IMR-90 (cell line): ENCODE results near the gene MYOM1. TPM values are rescaled to one million over a fixed set of nuclear protein-coding genes. Genes with fewer than 3 reads are reported as not detected.

Source experiments
- ATAC-seq: fragments of 200-7000 bp; cut with Tn5 transposase; 2 replicates; pipeline ENCODE4 v1.9.1; 2020; ENCODE audit warnings: low read depth, mild to moderate bottlenecking, moderate library complexity
- BruUV-seq: library from RNA; stranded (reverse); fragments of 400-500 nt; replicated peaks from 2 replicates; lab custom pipeline; 2021; lab: Mats Ljungman, UMichigan
- CTCF ChIA-PET: fragments of 300-600 bp; formaldehyde crosslinking; extraction: SDS; loops from one replicate; lab custom pipeline; 2021; ENCODE audit warnings: antibody characterized with exemption; lab: Yijun Ruan, JAX
- POLR2A ChIA-PET: fragments of 300-600 bp; sonication (Branson Sonifier 250); formaldehyde crosslinking; loops from one replicate; lab custom pipeline; 2022; ENCODE audit warnings: antibody characterized with exemption; ENCODE audit not compliant: unreplicated experiment; lab: Charles Lee
- DNase-seq: peaks from one replicate; pipeline ENCODE4 v3.0.0; 2013
- H2AFZ ChIP-seq: replicated peaks from 2 replicates; pipeline ENCODE3; 2013; ENCODE audit warnings: low read length, mild to moderate bottlenecking; ENCODE audit not compliant: poor library complexity
- H2AK5ac ChIP-seq: 2 replicates; pipeline ENCODE4 v1.6.1; 2013; ENCODE audit warnings: low read depth, low read length, inconsistent platforms
- H2AK9ac ChIP-seq: replicated peaks from 2 replicates; pipeline ENCODE3; 2013; ENCODE audit warnings: mild to moderate bottlenecking, low read depth, low read length, moderate library complexity; ENCODE audit not compliant: poor library complexity
- H2BK120ac ChIP-seq: 2 replicates; pipeline ENCODE4 v1.6.1; 2013; ENCODE audit warnings: low read depth, low read length, inconsistent platforms
- H2BK15ac ChIP-seq: 3 replicates; pipeline ENCODE4 v1.6.1; 2013; ENCODE audit warnings: low read depth, low read length, inconsistent platforms
- H2BK20ac ChIP-seq: 2 replicates; pipeline ENCODE4 v1.6.1; 2013; ENCODE audit warnings: low read depth, mild to moderate bottlenecking, inconsistent platforms, low read length, moderate library complexity
- H2BK5ac ChIP-seq: 2 replicates; pipeline ENCODE4 v1.6.1; 2013; ENCODE audit warnings: mild to moderate bottlenecking, low read depth, low read length, inconsistent platforms; ENCODE audit not compliant: poor library complexity, severe bottlenecking
- H3K14ac ChIP-seq: replicated peaks from 2 replicates; pipeline ENCODE4 v1.6.1; 2013; ENCODE audit warnings: low read depth, low read length, inconsistent platforms
- H3K18ac ChIP-seq: 2 replicates; pipeline ENCODE4 v1.6.1; 2013; ENCODE audit warnings: low read depth, low read length, control low read depth
- H3K23ac ChIP-seq: 2 replicates; pipeline ENCODE4 v1.6.1; 2013; ENCODE audit warnings: low read depth, low read length, inconsistent platforms
- H3K27ac ChIP-seq: 2 replicates; pipeline ENCODE4 v1.5.1; 2013; ENCODE audit warnings: mild to moderate bottlenecking, control low read depth, low read length; ENCODE audit not compliant: insufficient read depth
- H3K27me3 ChIP-seq: 2 replicates; pipeline ENCODE4 v1.6.1; 2013; ENCODE audit warnings: low read length; ENCODE audit not compliant: control insufficient read depth, insufficient read depth
- H3K36me3 ChIP-seq: 2 replicates; pipeline ENCODE4 v1.6.1; 2013; ENCODE audit warnings: low read length, mixed read lengths; ENCODE audit not compliant: control insufficient read depth, insufficient read depth
- H3K4ac ChIP-seq: 2 replicates; pipeline ENCODE4 v1.6.1; 2013; ENCODE audit warnings: low read depth, low read length, inconsistent platforms
- H3K4me1 ChIP-seq: 2 replicates; pipeline ENCODE4 v1.6.1; 2013; ENCODE audit warnings: low read length, mixed read lengths; ENCODE audit not compliant: control insufficient read depth, insufficient read depth
- H3K4me2 ChIP-seq: 2 replicates; pipeline ENCODE4 v1.6.1; 2013; ENCODE audit warnings: low read depth, mild to moderate bottlenecking, control low read depth, low read length, moderate library complexity
- H3K4me3 ChIP-seq: 2 replicates; pipeline ENCODE4 v1.5.1; 2013; ENCODE audit warnings: low read depth, mild to moderate bottlenecking, control low read depth, low read length, moderate library complexity; ENCODE audit not compliant: insufficient read depth
- H3K56ac ChIP-seq: 2 replicates; pipeline ENCODE4 v1.6.1; 2013; ENCODE audit warnings: low read length, inconsistent platforms; ENCODE audit not compliant: insufficient read depth; ENCODE audit errors: extremely low read depth
- H3K79me1 ChIP-seq, 2 experiments: 2 replicates each; pipeline ENCODE4 v1.6.1; 2013; ENCODE audit warnings: low read length in 2 of 2, inconsistent platforms in 1 of 2, low read depth in 1 of 2
- H3K9ac ChIP-seq: 2 replicates; pipeline ENCODE4 v1.6.1; 2013; ENCODE audit warnings: low read depth, low read length, control low read depth
- H3K9me1 ChIP-seq: 2 replicates; pipeline ENCODE4 v1.6.1; 2013; ENCODE audit warnings: low read length, inconsistent platforms; ENCODE audit not compliant: insufficient read depth
- H3K9me3 ChIP-seq: 2 replicates; pipeline ENCODE4 v1.6.1; 2013; ENCODE audit warnings: low read length; ENCODE audit not compliant: control insufficient read depth, insufficient read depth
- H4K20me1 ChIP-seq: 2 replicates; pipeline ENCODE4 v1.6.1; 2013; ENCODE audit warnings: low read length, inconsistent platforms; ENCODE audit not compliant: insufficient read depth
- H4K5ac ChIP-seq: 2 replicates; pipeline ENCODE4 v1.6.1; 2013; ENCODE audit warnings: mild to moderate bottlenecking, low read depth, low read length, control low read depth
- H4K8ac ChIP-seq, 2 experiments: 2 replicates each; pipeline ENCODE4 v1.6.1; 2013; ENCODE audit warnings: low read depth in 2 of 2, low read length in 2 of 2, control low read depth in 1 of 2, inconsistent platforms in 1 of 2
- H4K91ac ChIP-seq: 2 replicates; pipeline ENCODE4 v1.6.1; 2013; ENCODE audit warnings: low read depth, low read length, inconsistent platforms; ENCODE audit not compliant: insufficient read depth
- BHLHE40 ChIP-seq: fragments of 150-350 bp; IDR thresholded peaks from 2 replicates; pipeline ENCODE4 v1.6.1; 2016; ENCODE audit warnings: mild to moderate bottlenecking, low read depth, low read length
- CEBPB ChIP-seq: IDR thresholded peaks from 2 replicates; pipeline ENCODE4 v1.6.1; 2012; ENCODE audit warnings: low read depth, low read length, improper control_type of control experiment
- MAZ ChIP-seq: IDR thresholded peaks from 2 replicates; pipeline ENCODE4 v1.6.1; 2012; ENCODE audit warnings: low read depth, mild to moderate bottlenecking, low read length, improper control_type of control experiment, moderate library complexity, borderline replicate concordance
- MXI1 ChIP-seq: IDR thresholded peaks from 2 replicates; pipeline ENCODE4 v1.6.1; 2012; ENCODE audit warnings: low read depth, mild to moderate bottlenecking, low read length, moderate library complexity, borderline replicate concordance
- RAD21 ChIP-seq: IDR thresholded peaks from 2 replicates; pipeline ENCODE4 v1.6.1; 2012; ENCODE audit warnings: low read length, improper control_type of control experiment
- WGBS, 2 experiments: methylation state at CpG; one replicate each; pipeline versions ENCODE4 v1.1.5 to v1.1.7; 2013; ENCODE audit warnings: missing lambda C conversion rate in 2 of 2; ENCODE audit not compliant: insufficient read length in 1 of 2; ENCODE audit errors: extremely low coverage in 2 of 2; 5-methylcytosine and 5-hydroxymethylcytosine counted together
- dilution Hi-C: fragments of 300-500 bp; cut with HindIII; formaldehyde crosslinking; loops from one replicate; pipeline ENCODE4 v1.14.3; 2018; ENCODE audit warnings: low sequenced_read_pairs; ENCODE audit not compliant: unreplicated experiment
- in situ Hi-C: fragments of 300-500 bp; cut with MboI; formaldehyde crosslinking; loops from 3 replicates; pipeline ENCODE4 v1.14.3; 2019; ENCODE audit warnings: low sequenced_read_pairs, inconsistent platforms, mixed read lengths
- intact Hi-C: fragments of 100-400 bp; cut with micrococcal nuclease; formaldehyde crosslinking; loops from 2 replicates; pipeline ENCODE4 v1.10.0; 2022
- polyA plus RNA-seq, 3 experiments: library from polyadenylated mRNA; depleted of rRNA; stranded (reverse); fragments of >200 nt; gene quantifications; 2 replicates each; pipeline ENCODE4 v1.2.3, GENCODE V29; 2012; ENCODE audit warnings: low replicate concordance in 1 of 3
- total RNA-seq: library from RNA; depleted of rRNA; stranded (reverse); fragments of >200 nt; gene quantifications from 2 replicates; pipeline ENCODE4 v1.2.3, GENCODE V29; 2012

The MYOM1 gene
- total and polyA plus RNA-seq, 2 of the 4 experiments (the other 2 are of a cell fraction) = under 0.01 to 0.10 TPM

DNA sequence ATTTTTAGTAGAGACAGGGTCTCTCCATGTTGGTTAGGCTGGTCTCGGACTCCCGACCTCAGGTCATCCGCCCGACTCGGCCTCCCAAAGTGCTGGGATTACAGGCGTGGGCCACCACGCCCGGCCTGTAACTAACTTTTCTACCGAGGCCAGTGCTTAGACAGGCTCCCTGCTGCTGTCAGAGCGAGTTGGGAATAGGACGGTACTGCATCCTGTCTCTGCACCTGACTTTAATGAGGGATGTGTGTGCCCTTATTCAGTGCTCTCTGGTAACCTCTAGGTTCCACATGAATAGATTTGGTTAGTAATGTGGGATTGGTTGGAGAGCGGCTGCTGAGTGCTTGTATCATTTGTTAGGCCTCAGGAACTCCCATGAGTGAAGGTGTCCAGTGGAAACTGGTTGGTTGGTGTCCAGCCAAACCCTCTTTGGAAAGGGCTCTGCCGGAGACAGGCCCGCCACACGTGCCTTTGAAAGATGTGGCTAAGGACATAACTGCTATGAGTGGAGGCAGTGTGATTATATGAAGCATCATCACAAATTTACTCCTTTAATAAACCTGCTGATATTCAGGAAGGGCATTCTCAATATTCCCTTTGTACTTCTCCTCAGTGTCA, 36.6 kb downstream of the MYOM1 start:
- no peak overlapping the region for H3K4me3 ChIP-seq
- dilution Hi-C loops (no loop called here), intact Hi-C loops (no loop called here), in situ Hi-C loops (no loop called here)
- H2AK9ac ChIP-seq = no peak overlapping the region
- H3K4me2 ChIP-seq = no peak overlapping the region
- BruUV-seq = no TSS peak
- no peak overlapping the region for H3K9ac ChIP-seq
- no peaks in the 10 kb centered on the region for H3K36me3 ChIP-seq
- no peak overlapping the region for H3K27ac ChIP-seq
- H3K9me1 ChIP-seq = no peaks in the 10 kb centered on the region
- no peak for TF ChIP-seq RAD21
- no peak for TF ChIP-seq CEBPB
- no peak for TF ChIP-seq MXI1
- no peak for TF ChIP-seq MAZ
- TF ChIP-seq BHLHE40 = no peak
- CTCF ChIA-PET = no interaction called here
- no peaks in the 10 kb centered on the region for H3K27me3 ChIP-seq
- H3K4me1 ChIP-seq = 0 out of 2 replicates have a peak, but pooled peaks cover 1% of the 10 kb centered on the region
- no peak overlapping the region for H2AFZ ChIP-seq
- no peak overlapping the region for H3K14ac ChIP-seq
- H4K8ac ChIP-seq = no peak overlapping the region
- H2BK120ac ChIP-seq = no peak overlapping the region
- H4K20me1 ChIP-seq = no peaks in the 10 kb centered on the region
- 85% methylated on average over 7 of the region's 15 CpGs; no CpG with 5 or more reads in 1 of the 2 experiments for WGBS, 2 experiments
- H2BK15ac ChIP-seq = no peak overlapping the region
- no peak for DNase-seq
- no peak overlapping the region for H3K56ac ChIP-seq
- no peak overlapping the region for H2AK5ac ChIP-seq
- no peak overlapping the region for H4K91ac ChIP-seq
- no peak overlapping the region for H2BK5ac ChIP-seq
- no peak overlapping the region for H3K4ac ChIP-seq
- POLR2A ChIA-PET = no interaction called here
- H3K23ac ChIP-seq = no peak overlapping the region
- H2BK20ac ChIP-seq = no peak overlapping the region
- no peak for ATAC-seq
- no peaks in the 10 kb centered on the region for H3K9me3 ChIP-seq
- H3K79me1 ChIP-seq = no peaks in the 10 kb centered on the region
- no peak overlapping the region for H4K5ac ChIP-seq
- H3K18ac ChIP-seq = no peak overlapping the region
